Tibial nerve (tissue), 4 donors: ENCODE data around the gene SMC1B. TPM values are rescaled to one million over a fixed set of nuclear protein-coding genes. Genes with fewer than 3 reads are reported as not detected.

Experiments used
- DNase-seq, 2 donors: peaks; one replicate each; pipeline ENCODE4 v3.0.0-alpha.2; 2019; ENCODE audit warnings: low spot score in 2 of 2
- H3K27ac ChIP-seq, 4 donors: fragments of 200-600 bp; sonication (generic) in 3 of 4; one replicate each; pipeline ENCODE4 v1.5.1; 2017 to 2019; ENCODE audit warnings: mild to moderate bottlenecking in 1 of 4
- H3K27me3 ChIP-seq, 2 donors: fragments of 200-600 bp; sonication (generic) in 1 of 2; one replicate each; pipeline versions ENCODE4 v1.5.1 to v1.6.0; 2017 to 2019
- H3K36me3 ChIP-seq, 3 donors: fragments of 200-600 bp; sonication (generic); one replicate each; pipeline ENCODE4 v1.5.1; 2018 to 2019
- H3K4me1 ChIP-seq, 4 donors: fragments of 200-600 bp; sonication (generic) in 3 of 4; one replicate each; pipeline ENCODE4 v1.5.1; 2017 to 2019
- H3K4me3 ChIP-seq, 4 donors: fragments of 200-600 bp; sonication (generic) in 3 of 4; one replicate each; pipeline ENCODE4 v1.5.1; 2017 to 2019; ENCODE audit warnings: mild to moderate bottlenecking in 1 of 4, moderate library complexity in 1 of 4
- H3K9me3 ChIP-seq, 4 donors: fragments of 200-600 bp; sonication (generic) in 3 of 4; one replicate each; pipeline ENCODE4 v1.5.1; 2017 to 2019
- EP300 ChIP-seq, 2 donors: sonication (generic); formaldehyde crosslinking; IDR thresholded peaks; one replicate each; pipeline ENCODE4 v1.6.1; 2017; ENCODE audit warnings: antibody characterized with exemption in 2 of 2, mild to moderate bottlenecking in 1 of 2
- POLR2A ChIP-seq, 2 donors: fragments of 450-650 bp; IDR thresholded peaks; one replicate each; pipeline ENCODE4 v1.6.1; 2017; ENCODE audit warnings: antibody characterized with exemption in 2 of 2, mild to moderate bottlenecking in 2 of 2, moderate library complexity in 2 of 2
- WGBS, 2 donors: methylation state at CpG; one replicate each; pipeline ENCODE4 v1.1.5; 2018; 5-methylcytosine and 5-hydroxymethylcytosine counted together
- total RNA-seq, 4 donors: library from RNA; depleted of rRNA; stranded (reverse); fragments of >200 nt; gene quantifications; one replicate each; pipeline ENCODE4 v1.1.0, GENCODE V29; 2016
- TF ChIP-seq, protein P1 (sequence below), 5 experiments: fragments of 200-600 bp in 3 of 5; fragments of 450-650 bp in 2 of 5; sonication (generic) in 3 of 5; IDR thresholded peaks; one replicate each; pipeline ENCODE4 v1.5.1; 2016 to 2019; ENCODE audit warnings: antibody characterized with exemption in 5 of 5, mild to moderate bottlenecking in 3 of 5, moderate library complexity in 2 of 5

Gene SMC1B
- total RNA-seq, 4 donors from 2014 or later = not detected

GRCh38 chr22:45308391-45308956 is 104.9 kb downstream of the SMC1B start:
- 81 to 87% methylated on average over 6 of the region's 6 CpGs for WGBS, 2 donors
- DNase-seq = no peak
- Histone ChIP-seq H3K9me3 (no peaks in the 10 kb centered on the region), H3K27me3 (no peaks in the 10 kb centered on the region), H3K4me3 (no peak overlapping the region), H3K36me3 (no peaks in the 10 kb centered on the region), H3K27ac (peak overlapping the region in 2 of 4 donors; percentile 93 to 95), H3K4me1 (peaks cover 0 to 30% (median 11%) of the 10 kb centered on the region in 4 donors)
- TF ChIP-seq POLR2A (IDR thresholded peaks at IDR 0.05) (no peak), EP300 (IDR thresholded peaks at IDR 0.05) (no peak)
- TF ChIP-seq, protein P1, sequence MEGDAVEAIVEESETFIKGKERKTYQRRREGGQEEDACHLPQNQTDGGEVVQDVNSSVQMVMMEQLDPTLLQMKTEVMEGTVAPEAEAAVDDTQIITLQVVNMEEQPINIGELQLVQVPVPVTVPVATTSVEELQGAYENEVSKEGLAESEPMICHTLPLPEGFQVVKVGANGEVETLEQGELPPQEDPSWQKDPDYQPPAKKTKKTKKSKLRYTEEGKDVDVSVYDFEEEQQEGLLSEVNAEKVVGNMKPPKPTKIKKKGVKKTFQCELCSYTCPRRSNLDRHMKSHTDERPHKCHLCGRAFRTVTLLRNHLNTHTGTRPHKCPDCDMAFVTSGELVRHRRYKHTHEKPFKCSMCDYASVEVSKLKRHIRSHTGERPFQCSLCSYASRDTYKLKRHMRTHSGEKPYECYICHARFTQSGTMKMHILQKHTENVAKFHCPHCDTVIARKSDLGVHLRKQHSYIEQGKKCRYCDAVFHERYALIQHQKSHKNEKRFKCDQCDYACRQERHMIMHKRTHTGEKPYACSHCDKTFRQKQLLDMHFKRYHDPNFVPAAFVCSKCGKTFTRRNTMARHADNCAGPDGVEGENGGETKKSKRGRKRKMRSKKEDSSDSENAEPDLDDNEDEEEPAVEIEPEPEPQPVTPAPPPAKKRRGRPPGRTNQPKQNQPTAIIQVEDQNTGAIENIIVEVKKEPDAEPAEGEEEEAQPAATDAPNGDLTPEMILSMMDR (IDR thresholded peaks at IDR 0.05) = no peak

- H3K9me3 ChIP-seq = no peaks in the 10 kb centered on the region
- peaks cover 0 to 2% of the 10 kb centered on the region in 2 donors for H3K27me3 ChIP-seq
- peak overlapping the region in 1 of 4 donors; percentile 12 for H3K27ac ChIP-seq
- no peak overlapping the region for H3K4me3 ChIP-seq
- no peak for DNase-seq
- no peaks in the 10 kb centered on the region for H3K36me3 ChIP-seq
- WGBS, 2 donors = 94 to 96% methylated on average over 9 of the region's 9 CpGs
- TF ChIP-seq POLR2A (IDR thresholded peaks at IDR 0.05) = no peak
- H3K4me1 ChIP-seq = peaks cover 0 to 21% (median 10%) of the 10 kb centered on the region in 4 donors
Observed at GRCh38 chr22:45306139-45306538, 107.3 kb downstream of the SMC1B start.

GRCh38 chr22:45305456-45306075 is 107.8 kb downstream of the SMC1B start:
- H3K27ac ChIP-seq = peak overlapping the region in 1 of 4 donors; percentile 12
- peaks cover 0 to 15% (median 7%) of the 10 kb centered on the region in 4 donors for H3K4me1 ChIP-seq
- no peaks in the 10 kb centered on the region for H3K36me3 ChIP-seq
- TF ChIP-seq EP300 (IDR thresholded peaks at IDR 0.05) = no peak
- no peak for TF ChIP-seq POLR2A (IDR thresholded peaks at IDR 0.05)
- TF ChIP-seq, protein P1 (IDR thresholded peaks at IDR 0.05) = no peak
- no peaks in the 10 kb centered on the region for H3K9me3 ChIP-seq
- no peak overlapping the region for H3K4me3 ChIP-seq
- peaks cover 0 to 2% of the 10 kb centered on the region in 2 donors for H3K27me3 ChIP-seq
- no peak for DNase-seq
- 65 to 70% methylated on average over 6 of the region's 6 CpGs for WGBS, 2 donors

GRCh38 chr22:45304971-45305370 is 108.4 kb downstream of the SMC1B start:
- H3K27me3 ChIP-seq = peaks cover 0 to 2% of the 10 kb centered on the region in 2 donors
- 75 to 80% methylated on average over 6 of the region's 6 CpGs for WGBS, 2 donors
- H3K4me1 ChIP-seq = peaks cover 0 to 11% (median 4%) of the 10 kb centered on the region in 4 donors
- no peak overlapping the region for H3K27ac ChIP-seq
- no peak overlapping the region for H3K4me3 ChIP-seq
- TF ChIP-seq POLR2A (IDR thresholded peaks at IDR 0.05) (no peak), EP300 (IDR thresholded peaks at IDR 0.05) (no peak)
- TF ChIP-seq, protein P1 (IDR thresholded peaks at IDR 0.05) = no peak
- no peaks in the 10 kb centered on the region for H3K9me3 ChIP-seq
- no peaks in the 10 kb centered on the region for H3K36me3 ChIP-seq
- no peak for DNase-seq

- 75 to 77% methylated on average over 7 of the region's 7 CpGs for WGBS, 2 donors
- TF ChIP-seq EP300 (IDR thresholded peaks at IDR 0.05) (no peak), POLR2A (IDR thresholded peaks at IDR 0.05) (no peak)
- TF ChIP-seq, protein P1 (IDR thresholded peaks at IDR 0.05) = no peak
- DNase-seq = no peak
- Histone ChIP-seq H3K36me3 (no peaks in the 10 kb centered on the region), H3K4me1 (no peaks in the 10 kb centered on the region), H3K27ac (no peak overlapping the region), H3K4me3 (no peak overlapping the region), H3K27me3 (peaks cover 0 to 2% of the 10 kb centered on the region in 2 donors), H3K9me3 (no peaks in the 10 kb centered on the region)
Observed at GRCh38 chr22:45303181-45303580, 110.2 kb downstream of the SMC1B start.
